Stimulated activated naive CD8-positive, alpha-beta T cell treated with anti-CD3 and anti-CD28 coated beads, Interleukin-15, Interleukin-2, amounts not matched to agents 100 U/mL and 50 U/mL, for 24 hours (primary cell): ENCODE data around the gene RNF26.
A peak's percentile ranks its signal among the peaks of the same experiment; 100 is the strongest.
"Not testable (repeated sequence)": the region's sequence is repeated elsewhere in the genome, so short reads cannot be mapped to it uniquely, and the experiment has no call there.

Experiments
- ATAC-seq: fragments of 150-1000 bp; cut with Tn5 transposase; one replicate; pipeline ENCODE4 v1.10.0; 2021
- DNase-seq: peaks from one replicate; pipeline ENCODE4 v3.0.0; 2021

Gene RNF26

DNA sequence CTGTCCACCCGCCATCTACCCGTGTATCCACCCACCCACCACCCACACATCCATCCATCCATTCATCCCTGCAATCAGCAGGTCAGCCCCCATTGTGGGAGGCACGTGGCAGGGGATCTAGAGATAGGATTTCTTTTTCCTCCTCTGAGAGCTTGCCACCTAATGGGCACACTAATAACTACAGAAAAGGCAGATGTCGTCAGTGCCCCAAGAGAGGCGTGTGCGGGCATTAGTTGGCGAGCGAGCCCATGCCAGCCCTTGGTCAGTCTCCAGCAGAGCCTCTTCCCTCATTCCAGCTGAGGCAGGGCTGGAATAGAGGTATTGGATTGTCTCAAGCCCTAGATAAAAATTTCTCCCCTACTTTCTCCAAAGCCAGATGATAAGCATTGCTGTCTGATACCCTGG lies 37.5 kb downstream of the RNF26 start:
- no peak for ATAC-seq

DNA sequence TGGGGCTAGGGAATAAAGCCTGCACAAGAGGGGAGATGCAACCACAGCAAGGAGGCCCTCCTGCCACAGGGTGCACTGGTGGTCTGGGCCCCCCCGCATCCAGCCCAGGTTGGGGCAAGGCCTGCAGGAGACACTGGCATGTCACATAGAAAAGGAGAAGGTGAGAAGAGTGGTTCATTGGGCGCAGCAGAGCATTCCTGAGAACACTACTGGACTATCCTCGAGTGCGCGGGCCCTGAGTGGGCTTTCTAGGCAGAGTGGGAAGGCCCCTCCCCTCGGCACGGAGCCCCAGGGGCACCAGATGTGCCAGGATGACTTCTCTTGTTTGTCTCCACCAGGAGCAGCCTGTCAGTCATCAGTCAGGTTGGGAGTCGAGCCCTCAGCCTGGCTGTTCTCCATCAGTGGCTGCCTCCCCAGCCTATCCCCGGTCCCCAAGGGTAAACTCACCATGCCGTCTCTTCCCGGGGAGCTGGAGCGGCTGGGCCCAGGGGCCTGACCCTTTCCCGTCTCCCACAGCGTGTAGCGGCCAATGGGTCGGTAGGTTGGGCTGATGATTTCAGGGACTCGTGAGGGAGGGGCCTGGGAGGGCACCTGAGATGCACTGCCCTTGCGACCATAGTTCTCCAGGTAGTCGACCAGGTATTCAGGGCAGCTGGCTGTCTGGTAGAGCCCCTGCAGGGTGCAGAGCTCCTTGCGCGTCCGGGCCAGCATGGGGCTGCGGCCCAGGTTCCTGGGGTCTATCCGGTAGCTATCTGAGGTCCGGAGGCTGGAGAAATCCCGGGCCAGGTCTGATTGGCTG lies 38.1 kb downstream of the RNF26 start:
- DNase-seq (no peak), ATAC-seq (no peak)

More for the DNA sequence above, 37.5 kb downstream of the RNF26 start:
- no peak for DNase-seq

DNA sequence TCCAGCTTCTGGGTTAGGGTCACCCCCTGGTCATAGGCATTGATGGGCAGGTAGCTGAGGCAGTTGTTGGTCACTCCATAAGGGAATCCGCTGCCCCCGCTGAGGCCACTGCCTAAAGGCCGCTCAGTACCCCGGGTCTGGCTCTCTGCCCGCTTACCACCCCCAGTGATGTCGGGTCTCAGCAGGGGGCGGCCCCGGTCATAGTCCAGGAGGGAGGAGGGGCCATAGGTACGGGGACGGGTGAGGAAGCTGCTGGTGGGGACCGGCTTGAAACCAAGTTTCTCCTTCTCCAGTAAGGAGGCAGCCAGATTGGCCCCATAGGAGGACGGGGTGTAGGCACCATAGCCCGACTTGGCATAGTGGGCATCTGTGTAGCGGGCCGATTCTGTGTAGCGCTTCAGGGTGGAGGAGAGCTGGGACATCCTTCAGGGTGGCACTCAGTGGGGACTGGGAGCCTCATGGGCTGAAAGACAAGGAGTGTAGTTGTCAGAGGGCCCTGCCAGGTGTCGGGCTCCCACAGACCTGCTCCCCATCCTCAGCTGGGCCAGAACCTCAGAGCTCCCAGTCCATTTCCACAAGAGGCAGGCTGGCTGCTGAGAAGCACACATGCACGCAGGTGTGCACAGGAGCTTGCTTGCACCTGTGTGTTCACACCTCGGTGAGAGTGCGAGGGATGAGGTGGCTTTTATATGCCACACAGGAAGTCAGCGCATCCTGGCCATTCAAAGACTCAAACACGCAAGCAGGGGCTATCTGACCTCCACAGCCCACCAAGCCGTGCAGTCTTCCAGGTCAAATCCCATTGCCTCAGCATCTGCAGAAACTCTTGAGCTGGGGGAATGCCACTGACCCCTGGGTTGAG lies 39.0 kb downstream of the RNF26 start:
- DNase-seq (no peak), ATAC-seq (no peak)

DNA sequence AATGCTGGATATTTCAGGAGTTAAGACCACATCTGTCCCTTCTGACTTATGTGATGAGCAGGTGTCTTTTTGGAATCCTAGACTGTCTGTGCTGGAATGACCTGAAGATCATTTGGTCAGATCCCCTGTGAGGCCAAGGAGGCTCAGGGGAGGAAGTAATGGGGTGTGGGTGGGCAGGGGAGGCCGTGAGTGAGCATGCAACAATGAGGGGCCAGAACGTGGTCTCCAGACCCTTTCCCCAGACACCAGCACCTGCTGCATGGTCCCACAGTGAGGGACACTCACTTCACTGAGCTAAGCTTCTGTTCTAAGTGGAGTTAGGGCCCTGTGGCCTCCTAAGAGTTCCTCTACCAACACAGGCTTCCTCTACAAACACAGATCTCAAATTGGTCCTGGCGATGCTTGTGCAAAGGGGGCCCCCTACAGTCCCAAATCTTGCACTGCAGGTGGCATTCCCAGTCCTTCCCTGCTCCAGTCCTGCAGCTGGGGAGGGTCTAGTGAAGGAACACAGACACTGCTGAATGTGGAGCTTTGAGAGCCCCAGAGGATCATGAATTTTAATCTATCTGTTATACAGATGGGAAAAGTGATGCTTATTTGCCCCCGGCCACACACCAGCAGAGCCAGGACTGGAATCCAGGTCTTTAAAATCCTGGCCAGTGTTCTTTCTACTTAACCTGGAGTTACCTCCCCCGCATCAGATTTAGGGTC lies 39.7 kb downstream of the RNF26 start:
- ATAC-seq: peak; percentile 28

DNA sequence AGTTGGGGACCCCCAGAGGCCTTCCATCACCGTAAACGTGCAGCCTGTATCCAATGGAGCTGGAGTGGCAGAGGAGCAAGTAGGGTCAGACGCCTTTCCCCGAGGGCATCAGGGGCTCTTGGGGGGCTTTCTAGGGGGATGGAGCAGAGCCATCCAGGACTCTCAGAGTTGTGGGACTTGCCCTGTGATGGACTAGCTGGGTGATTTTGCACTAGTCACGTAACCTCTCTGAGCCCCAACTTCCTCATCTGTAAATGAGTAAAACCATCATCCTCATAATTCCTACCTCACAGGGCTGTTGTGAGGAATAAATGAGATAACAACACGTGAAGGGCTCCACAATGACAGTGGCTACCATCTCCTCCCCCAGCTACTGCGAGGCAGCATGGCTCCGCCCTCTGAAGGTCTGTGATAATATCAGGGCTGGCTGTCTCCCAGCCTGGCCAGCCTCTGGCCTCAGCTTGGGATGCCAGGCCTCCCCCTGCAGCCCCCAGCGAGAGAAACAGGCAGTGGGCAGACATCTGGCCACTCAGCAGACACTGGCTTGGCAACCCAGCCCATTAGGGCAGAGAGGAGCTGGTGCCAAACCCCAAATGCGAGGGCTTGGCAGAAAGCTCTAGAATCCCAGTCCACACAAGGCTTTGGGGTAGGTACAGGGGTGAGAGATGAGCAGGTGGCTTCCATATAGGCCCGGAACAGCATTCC lies 40.5 kb downstream of the RNF26 start:
- no peak for DNase-seq
- ATAC-seq: no peak

More for the DNA sequence above, 39.7 kb downstream of the RNF26 start:
- peak; percentile 55 for DNase-seq

DNA sequence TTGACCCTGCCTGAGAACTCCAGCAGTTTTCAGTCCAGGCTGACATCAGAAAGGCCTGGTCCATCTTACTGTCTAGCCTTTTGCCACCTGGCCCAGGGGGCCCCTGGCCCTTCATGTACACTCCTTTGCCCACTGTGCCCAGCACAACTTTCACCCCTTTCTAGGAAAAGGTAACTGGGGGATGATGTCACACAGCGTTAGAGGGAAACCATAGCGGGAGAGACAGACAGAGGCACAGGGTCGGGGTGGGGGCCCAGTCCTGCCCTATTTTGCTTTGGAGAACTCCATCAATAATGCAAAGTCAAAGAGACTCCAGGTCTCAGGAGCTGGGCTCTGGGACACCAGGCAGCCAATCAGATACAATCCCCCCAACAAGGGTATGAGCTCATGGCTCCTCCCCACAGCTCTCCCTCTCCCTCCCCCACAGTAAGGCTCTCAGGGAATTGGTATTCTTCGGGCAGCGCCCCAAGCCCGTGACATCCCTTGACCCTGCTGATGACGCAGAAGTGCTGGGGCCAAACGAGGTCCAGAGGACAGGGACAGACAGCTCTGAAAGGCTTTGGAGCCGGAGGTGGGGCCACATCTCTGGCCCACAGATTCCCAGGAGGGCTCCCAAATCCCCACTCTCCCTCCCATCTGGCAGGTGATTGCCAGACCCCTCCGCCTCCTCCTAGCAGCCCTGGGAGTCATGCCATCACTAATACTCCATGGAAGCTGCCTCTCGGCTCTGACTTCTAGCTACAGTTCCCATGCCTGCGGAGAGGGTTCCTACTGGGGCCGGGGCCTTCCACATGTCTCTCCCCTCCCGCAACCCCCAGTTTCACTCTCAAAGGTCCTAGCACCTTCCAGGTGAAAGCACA lies 41.2 kb downstream of the RNF26 start:
- ATAC-seq: no peak
- DNase-seq: no peak

DNA sequence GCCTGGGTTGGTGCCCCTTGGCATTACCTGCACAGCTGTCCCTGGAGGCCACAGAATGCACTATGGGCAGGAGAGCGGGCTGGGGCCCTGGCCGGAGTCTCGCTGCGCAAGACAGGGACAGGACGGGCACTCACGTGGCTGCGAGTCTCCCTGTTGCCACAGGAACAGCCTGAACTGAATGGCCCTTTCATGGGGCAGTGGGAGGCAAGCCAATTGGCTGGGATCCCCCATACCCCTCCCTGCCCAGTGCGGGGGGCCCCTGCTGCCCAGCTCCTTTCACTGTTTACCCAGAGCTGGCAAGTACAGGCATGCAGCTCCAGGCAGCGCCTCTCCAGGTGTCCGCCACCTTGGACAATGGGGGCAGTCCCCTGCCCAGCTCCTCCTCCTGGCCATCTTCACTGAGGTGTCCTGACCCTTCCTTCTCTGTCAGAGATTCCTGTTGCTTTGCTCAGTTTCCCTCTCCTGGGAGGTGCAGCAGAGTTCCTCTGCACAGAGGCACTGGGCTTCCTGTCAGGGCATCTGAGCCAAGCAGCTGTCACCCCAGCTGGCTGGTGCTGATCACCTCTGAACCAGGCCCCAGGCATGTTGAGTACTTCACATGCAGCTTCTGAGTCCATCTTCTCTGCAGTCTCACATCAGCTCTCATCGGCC lies 42.0 kb downstream of the RNF26 start:
- DNase-seq (no peak), ATAC-seq (no peak)

DNA sequence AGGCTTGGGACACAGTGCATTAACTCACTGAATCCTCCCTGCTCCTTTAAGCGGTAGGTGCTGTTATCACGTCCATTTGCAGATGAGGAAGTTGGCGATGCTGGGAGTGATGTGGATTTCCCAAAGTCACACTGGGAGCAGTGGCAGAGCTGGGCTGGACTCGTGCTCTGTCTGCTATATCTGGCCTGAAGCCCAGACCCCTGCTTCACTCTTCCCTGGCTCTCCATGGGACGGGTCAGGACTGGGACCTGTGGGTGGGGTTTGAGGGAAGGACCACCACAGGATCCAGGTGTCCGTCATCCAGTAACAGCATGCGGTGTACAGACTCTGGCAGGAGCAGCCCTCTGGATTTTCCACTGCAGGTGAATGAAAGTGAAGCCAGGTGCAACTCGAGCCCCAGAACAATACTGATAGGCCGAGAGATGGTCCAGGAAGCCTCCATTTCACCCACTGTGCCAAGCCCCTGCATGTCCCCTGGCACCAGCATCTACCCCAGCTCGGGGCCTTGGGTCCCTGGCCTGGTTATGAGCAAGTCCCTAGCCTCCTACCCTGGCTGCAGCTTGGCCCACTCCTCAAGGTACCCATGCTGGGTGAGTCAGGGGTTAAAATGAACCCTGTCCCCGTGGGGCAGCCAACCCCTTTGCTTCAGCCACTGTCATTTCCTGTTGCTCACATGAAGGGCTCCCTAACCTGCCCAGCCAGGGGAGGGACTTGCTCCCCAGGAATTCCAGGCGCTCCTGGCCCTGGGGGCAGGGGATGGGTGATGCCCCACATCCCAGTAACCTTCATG lies 43.0 kb downstream of the RNF26 start:
- ATAC-seq (no peak), DNase-seq (no peak)

DNA sequence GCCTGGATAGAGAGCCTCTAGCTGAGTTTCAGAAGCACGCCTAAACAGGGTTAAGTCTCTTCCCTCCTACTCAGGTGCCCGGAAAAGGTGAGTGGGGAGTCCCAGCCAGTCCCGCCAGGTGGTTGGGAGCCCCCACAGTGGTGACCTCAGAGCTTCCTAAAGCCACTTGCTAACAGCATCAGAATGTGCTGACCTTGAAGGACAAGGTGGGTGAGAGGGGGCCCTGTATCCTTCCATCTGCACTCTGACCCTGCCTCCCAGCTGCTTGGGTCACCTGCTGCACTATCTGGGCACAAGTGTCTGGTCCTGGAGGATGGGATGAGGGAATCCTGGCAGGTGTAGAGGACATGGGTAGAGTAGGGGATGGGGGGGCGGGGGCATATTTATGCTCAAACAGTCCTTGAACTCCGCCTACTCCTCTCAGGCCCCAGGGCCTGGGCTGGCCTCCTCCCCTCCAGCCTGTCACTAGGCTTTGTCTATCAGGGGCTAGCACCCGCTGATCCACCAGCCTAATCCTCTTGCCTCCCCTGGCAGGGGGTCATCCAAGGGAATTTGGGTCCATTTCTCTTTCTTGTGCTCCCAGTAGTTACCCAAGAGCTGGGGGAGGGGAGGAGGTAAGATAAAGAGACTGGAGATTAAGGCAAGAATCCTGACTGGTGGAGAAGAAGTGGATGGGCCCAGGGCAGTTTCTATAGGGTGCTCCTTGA lies 43.8 kb downstream of the RNF26 start:
- DNase-seq: no peak
- no peak for ATAC-seq

DNA sequence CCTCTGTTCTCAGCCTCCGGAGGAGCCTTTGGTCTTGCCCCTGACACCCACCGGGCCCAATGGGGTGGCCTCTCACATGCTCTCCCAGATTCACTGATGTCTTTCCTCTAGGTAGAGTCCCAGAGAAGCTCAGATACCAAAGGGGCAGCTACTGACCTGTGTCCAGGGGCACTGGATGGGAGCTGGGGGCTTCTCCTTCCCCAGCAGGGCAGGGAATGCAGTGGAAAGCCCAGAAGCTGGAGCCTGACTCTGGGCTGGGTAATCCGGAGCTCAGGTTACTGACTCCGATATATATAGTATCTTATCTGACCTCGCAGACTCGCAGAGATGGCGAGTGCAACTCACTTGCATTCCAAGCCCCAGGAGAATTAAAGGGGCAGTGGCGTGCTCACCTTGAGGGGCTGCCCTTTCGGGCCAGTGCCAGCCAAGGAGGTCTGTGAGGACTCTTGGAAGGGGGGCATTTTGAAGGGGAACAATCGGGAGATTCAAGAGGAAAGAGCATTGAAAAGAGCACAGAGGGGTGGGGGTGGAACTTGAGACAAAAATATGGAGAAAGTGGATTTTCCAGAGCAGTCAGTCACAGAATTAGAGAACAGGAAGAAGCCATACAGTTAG lies 44.6 kb downstream of the RNF26 start:
- DNase-seq (no peak), ATAC-seq (no peak)

DNA sequence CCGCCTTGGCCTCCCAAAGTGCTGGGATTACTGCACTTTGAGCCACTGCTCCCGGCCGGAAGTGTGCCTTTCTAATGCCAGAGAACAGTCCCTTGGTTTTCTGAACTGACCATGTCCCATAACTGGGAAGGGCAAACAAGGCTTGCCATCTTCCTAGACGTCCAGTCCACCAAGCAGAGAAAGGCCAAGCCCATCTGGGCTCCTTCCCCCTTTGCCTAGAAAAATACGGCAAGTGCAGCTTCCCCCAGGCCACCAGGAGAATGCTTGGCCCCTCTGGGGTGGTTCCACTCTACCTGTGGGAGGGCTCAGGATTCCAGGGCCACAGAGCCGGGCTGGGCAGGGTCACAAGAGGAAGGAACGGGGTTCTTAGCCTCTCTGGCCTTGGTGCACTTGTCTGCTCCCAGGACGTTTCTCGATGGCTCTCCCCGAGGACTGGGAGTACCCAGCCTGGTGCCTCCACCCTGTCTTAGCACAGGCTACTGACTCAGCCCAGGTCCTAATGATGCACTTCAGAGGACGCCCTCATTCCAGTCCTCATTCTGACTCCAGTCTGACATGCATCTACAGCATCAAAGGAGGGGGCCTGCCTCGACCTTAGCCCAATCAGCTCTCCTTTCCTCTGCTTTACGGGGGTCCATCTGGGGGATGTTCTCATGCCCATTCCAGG lies 46.0 kb downstream of the RNF26 start:
- no peak for ATAC-seq
- DNase-seq: no peak

DNA sequence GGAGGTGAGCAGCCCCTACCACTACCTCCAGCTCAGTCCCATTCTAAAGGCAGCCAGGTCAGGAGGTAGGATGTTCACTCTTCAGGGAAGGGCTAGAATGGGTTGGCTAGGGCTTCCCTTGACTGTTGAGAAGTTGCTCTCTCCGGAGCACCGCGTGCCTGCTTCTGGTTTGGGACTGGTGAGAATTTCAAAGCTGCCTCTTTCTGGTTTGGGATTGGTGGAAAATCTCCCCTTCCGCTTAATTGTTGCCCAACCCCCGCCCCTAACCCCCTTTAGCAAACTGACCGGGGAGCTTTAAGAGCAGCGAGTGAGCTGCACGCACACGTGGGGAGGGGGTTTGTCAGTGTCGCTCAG lies 46.5 kb downstream of the RNF26 start:
- DNase-seq: no peak
- ATAC-seq: no peak

DNA sequence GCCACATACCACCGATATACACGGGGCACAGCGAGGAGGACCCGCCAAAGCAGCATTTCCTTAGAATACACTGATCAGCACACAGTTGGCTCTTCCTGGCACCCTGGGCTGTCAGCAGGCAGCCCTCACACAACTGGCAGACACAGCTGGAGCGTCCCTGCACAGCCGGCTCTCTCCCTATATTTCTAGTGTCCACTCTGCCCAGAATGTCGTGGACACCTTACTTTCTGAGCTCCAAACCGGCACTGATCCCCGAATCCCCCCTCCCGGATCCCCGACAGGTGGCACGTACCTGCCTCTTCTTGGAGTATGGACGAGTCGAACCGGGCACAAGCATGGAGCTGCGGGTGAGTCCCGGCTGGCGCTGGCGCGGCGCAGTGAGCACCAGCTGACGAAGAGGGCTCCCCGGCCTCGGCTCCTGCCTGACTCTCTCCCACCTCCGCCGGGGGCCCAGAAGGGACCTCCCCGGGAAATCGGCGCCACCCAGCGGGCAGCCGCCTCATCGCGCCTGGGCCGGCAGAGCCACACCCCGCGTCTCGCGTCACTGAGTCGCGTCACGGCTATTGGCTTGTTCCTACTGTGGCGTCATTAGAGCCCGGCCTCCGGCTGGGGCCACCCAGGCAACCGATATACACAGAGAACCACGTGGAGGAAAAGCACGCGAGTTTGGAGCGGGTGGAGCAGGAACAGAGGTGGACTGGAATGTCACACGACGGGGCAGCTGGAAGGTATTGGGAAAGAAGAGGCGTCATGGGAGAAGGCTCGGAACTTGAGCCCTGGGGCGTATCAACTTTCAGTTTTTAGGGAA lies 47.1 kb downstream of the RNF26 start, which contains the start of gene USP2:
Gene USP2, minus strand, starts transcription at position 510 of the 808 bp plus-strand sequence. CDS start 8,210 bp downstream, outside the sequence.
- peak; percentile 98 for ATAC-seq
- DNase-seq: peak; percentile 99

DNA sequence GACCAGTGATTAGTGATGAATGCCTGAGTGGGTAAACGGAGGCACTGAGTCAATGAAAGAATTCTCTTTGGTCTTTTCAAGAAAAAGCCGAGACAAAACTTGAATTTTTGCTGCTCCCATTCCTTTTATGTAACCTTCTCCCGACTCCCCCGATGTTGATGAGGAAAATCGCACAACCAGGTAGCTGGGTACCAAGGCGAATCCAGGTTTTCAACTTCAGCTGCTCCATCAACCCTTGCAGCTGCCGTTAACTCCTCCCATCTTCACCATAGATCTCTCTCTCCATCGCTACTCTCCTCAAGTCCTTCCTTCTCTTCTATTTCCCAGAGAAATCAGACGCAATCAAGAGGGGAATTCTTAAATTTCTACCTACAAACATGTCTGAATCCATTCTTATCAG lies 47.8 kb downstream of the RNF26 start:
- ATAC-seq (no peak), DNase-seq (no peak)

DNA sequence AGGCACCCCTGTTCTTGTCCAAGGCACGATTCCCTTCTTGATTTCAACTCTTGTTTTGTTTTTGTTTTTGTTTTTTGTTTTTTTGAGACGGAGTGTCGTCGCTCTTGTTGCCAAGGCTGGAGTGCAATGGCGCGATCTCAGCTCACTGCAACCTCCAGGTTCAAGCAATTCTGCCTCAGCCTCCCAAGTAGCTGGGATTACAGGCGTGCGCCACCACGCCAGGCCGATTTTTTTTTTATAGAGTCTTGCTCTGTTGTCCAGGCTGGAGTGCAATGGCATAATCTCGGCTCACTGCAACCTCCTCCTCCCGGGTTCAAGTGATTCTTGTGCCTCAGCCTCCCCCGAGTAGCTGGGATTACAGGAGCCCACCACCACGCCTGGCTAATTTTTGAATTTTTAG lies 48.2 kb downstream of the RNF26 start:
- DNase-seq, ATAC-seq: not testable (repeated sequence)

DNA sequence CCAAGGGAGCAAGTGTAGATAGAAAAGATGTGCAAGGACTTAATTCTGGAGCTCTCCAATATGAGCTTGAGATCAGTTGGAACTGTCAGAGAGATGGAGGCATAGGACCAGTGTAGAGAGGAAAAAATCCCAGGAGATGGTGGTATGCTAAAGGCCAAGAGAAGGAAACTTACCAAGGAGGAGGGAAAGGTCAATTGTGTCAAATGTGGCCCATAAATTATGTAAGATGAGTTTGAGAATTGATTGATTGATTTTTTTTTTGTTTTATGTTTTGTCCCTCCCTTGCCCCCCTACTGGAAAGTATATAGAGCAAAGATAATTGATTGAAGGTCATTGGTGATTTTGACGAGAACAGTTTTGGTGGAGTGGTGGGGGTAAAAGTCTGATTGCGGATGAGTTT lies 50.0 kb downstream of the RNF26 start:
- ATAC-seq: no peak
- no peak for DNase-seq
